Caco-2 (cell line): ENCODE results near the gene CDK14. TPM values are rescaled to one million over a fixed set of nuclear protein-coding genes. Genes with fewer than 3 reads are reported as not detected.

Experiments used
- BruUV-seq: library from RNA; stranded (reverse); fragments of 400-500 nt; replicated peaks from 2 replicates; lab custom pipeline; 2021; lab: Mats Ljungman, UMichigan
- CTCF ChIA-PET: fragments of 300-600 bp; sonication (Branson Sonifier 250); formaldehyde crosslinking; loops from one replicate; lab custom pipeline; 2022; ENCODE audit warnings: antibody characterized with exemption; lab: Charles Lee
- POLR2A ChIA-PET: fragments of 300-600 bp; sonication (Branson Sonifier 250); formaldehyde crosslinking; loops from one replicate; lab custom pipeline; 2022; ENCODE audit warnings: antibody characterized with exemption; lab: Charles Lee
- DNase-seq, 2 experiments: peaks; one replicate each; pipeline versions ENCODE4 v3.0.0 to v3.0.0-alpha.2; 2020 to 2022
- H3K27me3 ChIP-seq: replicated peaks from 2 replicates; pipeline ENCODE4 v1.6.0; 2011; ENCODE audit warnings: low read length; ENCODE audit not compliant: control insufficient read depth, insufficient read depth
- H3K36me3 ChIP-seq: 2 replicates; pipeline ENCODE4 v1.5.1; 2011; ENCODE audit warnings: low read length; ENCODE audit not compliant: control insufficient read depth, insufficient read depth
- H3K4me1 ChIP-seq: fragments of 250-450 bp; sonication (Bioruptor Pico); 2 replicates; pipeline ENCODE4 v1.5.1; 2020; ENCODE audit warnings: mild to moderate bottlenecking
- H3K4me3 ChIP-seq: 2 replicates; pipeline ENCODE4 v1.5.1; 2011; ENCODE audit warnings: low read depth, mild to moderate bottlenecking, control low read depth, low read length
- H3K9me3 ChIP-seq: fragments of 250-450 bp; sonication (Bioruptor Pico); 2 replicates; pipeline ENCODE4 v1.5.1; 2020; ENCODE audit warnings: mild to moderate bottlenecking, moderate library complexity
- H3K27ac Mint-ChIP-seq: one replicate; pipeline ENCODE4 v1.8.0; 2022; ENCODE audit warnings: mixed read lengths; ENCODE audit not compliant: unreplicated experiment
- H3K27me3 Mint-ChIP-seq: one replicate; pipeline ENCODE4 v1.8.0; 2022; ENCODE audit warnings: mixed read lengths; ENCODE audit not compliant: insufficient read depth, unreplicated experiment
- H3K36me3 Mint-ChIP-seq: one replicate; pipeline ENCODE4 v1.8.0; 2022; ENCODE audit warnings: mild to moderate bottlenecking, mixed read lengths; ENCODE audit not compliant: insufficient read depth, unreplicated experiment
- H3K4me1 Mint-ChIP-seq: one replicate; pipeline ENCODE4 v1.8.0; 2022; ENCODE audit warnings: low read depth, mixed read lengths; ENCODE audit not compliant: unreplicated experiment
- H3K4me3 Mint-ChIP-seq: one replicate; pipeline ENCODE4 v1.8.0; 2022; ENCODE audit warnings: mild to moderate bottlenecking, moderate library complexity, mixed read lengths; ENCODE audit not compliant: unreplicated experiment
- H3K9me3 Mint-ChIP-seq: one replicate; pipeline ENCODE4 v1.8.0; 2022; ENCODE audit warnings: mixed read lengths; ENCODE audit not compliant: unreplicated experiment
- intact Hi-C: fragments of 100-400 bp; cut with micrococcal nuclease; formaldehyde crosslinking; loops from one replicate; pipeline ENCODE4 v1.10.0; 2022; ENCODE audit not compliant: unreplicated experiment
- total RNA-seq: library from RNA; stranded (reverse); gene quantifications from 2 replicates; pipeline ENCODE4 v1.2.3, GENCODE V29; 2022
- TF ChIP-seq, protein P1 (sequence below), 2 experiments: fragments of 200-600 bp in 1 of 2; IDR thresholded peaks; 1 replicate in 1 of 2; 2 replicates in 1 of 2; pipeline versions ENCODE4 v1.5.1 to v1.8.0; 2011 to 2022; ENCODE audit warnings: antibody characterized with exemption in 1 of 2, control low read depth in 1 of 2, inconsistent platforms in 1 of 2, low read depth in 1 of 2, low read length in 1 of 2, mild to moderate bottlenecking in 1 of 2, moderate library complexity in 1 of 2; ENCODE audit not compliant: insufficient read depth in 1 of 2, severe bottlenecking in 1 of 2, unreplicated experiment in 1 of 2

The CDK14 gene
- total RNA-seq, 1 experiment from 2014 or later: 18.2 TPM

- H3K27me3 ChIP-seq: no peaks in the 10 kb centered on the region
- H3K27me3 Mint-ChIP-seq: no peaks in the 10 kb centered on the region
- no peak for DNase-seq
- intact Hi-C loops: no loop called here
- H3K9me3 Mint-ChIP-seq: peaks cover 11% of the 10 kb centered on the region
- ChIA-PET POLR2A (no interaction called here), CTCF (no interaction called here)
- BruUV-seq: no TSS peak
- TF ChIP-seq, protein P1, sequence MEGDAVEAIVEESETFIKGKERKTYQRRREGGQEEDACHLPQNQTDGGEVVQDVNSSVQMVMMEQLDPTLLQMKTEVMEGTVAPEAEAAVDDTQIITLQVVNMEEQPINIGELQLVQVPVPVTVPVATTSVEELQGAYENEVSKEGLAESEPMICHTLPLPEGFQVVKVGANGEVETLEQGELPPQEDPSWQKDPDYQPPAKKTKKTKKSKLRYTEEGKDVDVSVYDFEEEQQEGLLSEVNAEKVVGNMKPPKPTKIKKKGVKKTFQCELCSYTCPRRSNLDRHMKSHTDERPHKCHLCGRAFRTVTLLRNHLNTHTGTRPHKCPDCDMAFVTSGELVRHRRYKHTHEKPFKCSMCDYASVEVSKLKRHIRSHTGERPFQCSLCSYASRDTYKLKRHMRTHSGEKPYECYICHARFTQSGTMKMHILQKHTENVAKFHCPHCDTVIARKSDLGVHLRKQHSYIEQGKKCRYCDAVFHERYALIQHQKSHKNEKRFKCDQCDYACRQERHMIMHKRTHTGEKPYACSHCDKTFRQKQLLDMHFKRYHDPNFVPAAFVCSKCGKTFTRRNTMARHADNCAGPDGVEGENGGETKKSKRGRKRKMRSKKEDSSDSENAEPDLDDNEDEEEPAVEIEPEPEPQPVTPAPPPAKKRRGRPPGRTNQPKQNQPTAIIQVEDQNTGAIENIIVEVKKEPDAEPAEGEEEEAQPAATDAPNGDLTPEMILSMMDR (IDR thresholded peaks at IDR 0.05; ENCODE audit: insufficient read depth in 1 of 2, low read depth in 1 of 2, low read length in 1 of 2, severe bottlenecking in 1 of 2, unreplicated experiment in 1 of 2): no peak
- no peaks in the 10 kb centered on the region for H3K4me1 Mint-ChIP-seq
- no peak overlapping the region for H3K4me3 ChIP-seq
- no peak overlapping the region for H3K27ac Mint-ChIP-seq
- H3K4me3 Mint-ChIP-seq: no peak overlapping the region
- H3K4me1 ChIP-seq: no peaks in the 10 kb centered on the region
- H3K36me3 Mint-ChIP-seq: no peaks in the 10 kb centered on the region
- no peaks in the 10 kb centered on the region for H3K36me3 ChIP-seq
- no peaks in the 10 kb centered on the region for H3K9me3 ChIP-seq
Measured at GRCh38 chr7:91180746-91181145, 584.6 kb downstream of the CDK14 start.

- DNase-seq: no peak
- no TSS peak for BruUV-seq
- Histone ChIP-seq H3K9me3 (no peaks in the 10 kb centered on the region), H3K27me3 (no peaks in the 10 kb centered on the region), H3K4me1 (no peaks in the 10 kb centered on the region), H3K4me3 (no peak overlapping the region), H3K36me3 (no peaks in the 10 kb centered on the region)
- TF ChIP-seq, protein P1 (IDR thresholded peaks at IDR 0.05; ENCODE audit: insufficient read depth in 1 of 2, low read depth in 1 of 2, low read length in 1 of 2, severe bottlenecking in 1 of 2, unreplicated experiment in 1 of 2): no peak
- Mint-ChIP-seq H3K27me3 (no peaks in the 10 kb centered on the region), H3K9me3 (peaks cover 11% of the 10 kb centered on the region), H3K4me1 (no peaks in the 10 kb centered on the region), H3K36me3 (no peaks in the 10 kb centered on the region), H3K4me3 (no peak overlapping the region), H3K27ac (no peak overlapping the region)
- ChIA-PET POLR2A (no interaction called here), CTCF (no interaction called here)
- intact Hi-C loops: no loop called here
Measured at GRCh38 chr7:91181949-91182348, 585.8 kb downstream of the CDK14 start.

- BruUV-seq: no TSS peak
- no peak for DNase-seq
- H3K9me3 Mint-ChIP-seq: peaks cover 11% of the 10 kb centered on the region
- no peak overlapping the region for H3K4me3 ChIP-seq
- TF ChIP-seq, protein P1 (IDR thresholded peaks at IDR 0.05; ENCODE audit: insufficient read depth in 1 of 2, low read depth in 1 of 2, low read length in 1 of 2, severe bottlenecking in 1 of 2, unreplicated experiment in 1 of 2): no peak
- intact Hi-C loops: no loop called here
- no peaks in the 10 kb centered on the region for H3K36me3 ChIP-seq
- H3K4me3 Mint-ChIP-seq: no peak overlapping the region
- ChIA-PET CTCF (no interaction called here), POLR2A (no interaction called here)
- no peak overlapping the region for H3K27ac Mint-ChIP-seq
- no peaks in the 10 kb centered on the region for H3K4me1 Mint-ChIP-seq
- no peaks in the 10 kb centered on the region for H3K9me3 ChIP-seq
- H3K36me3 Mint-ChIP-seq: no peaks in the 10 kb centered on the region
- no peaks in the 10 kb centered on the region for H3K27me3 ChIP-seq
- H3K4me1 ChIP-seq: no peaks in the 10 kb centered on the region
- H3K27me3 Mint-ChIP-seq: no peaks in the 10 kb centered on the region
Measured at GRCh38 chr7:91182819-91183764, 587.0 kb downstream of the CDK14 start.
